HG03521 (cell line): ENCODE results near the gene GNRHR.
A peak's percentile ranks its signal among the peaks of the same experiment; 100 is the strongest.
"Not testable (repeated sequence)": the region's sequence is repeated elsewhere in the genome, so short reads cannot be mapped to it uniquely, and the experiment has no call there.

Experiments
- ATAC-seq: cut with Tn5 transposase; IDR thresholded peaks from one replicate; pipeline ENCODE4 v1.9.1; 2021; ENCODE audit warnings: mild to moderate bottlenecking, moderate library complexity; ENCODE audit not compliant: unreplicated experiment

GNRHR gene

GRCh38 chr4:67754288-67754687, at the start of gene GNRHR:
GNRHR (minus strand) TSS chr4:67754388; CDS start chr4:67754335, 53 bp downstream.
- no peak for ATAC-seq

- no peak for ATAC-seq
These were observed 42.6 kb upstream of the GNRHR start for GRCh38 chr4:67796810-67797209.

- no peak for ATAC-seq
These were observed 36.5 kb upstream of the GNRHR start for GRCh38 chr4:67790721-67791120.

- ATAC-seq: no peak
These were observed 33.1 kb upstream of the GNRHR start for GRCh38 chr4:67787311-67787710.

GRCh38 chr4:67785528-67785927, 31.3 kb upstream of the GNRHR start:
- no peak for ATAC-seq

- ATAC-seq: no peak
These were observed 25.4 kb upstream of the GNRHR start for GRCh38 chr4:67779631-67780030.

GRCh38 chr4:67776746-67777145, 22.6 kb upstream of the GNRHR start:
- ATAC-seq: no peak

- ATAC-seq: no peak
These were observed 16.2 kb upstream of the GNRHR start for GRCh38 chr4:67770422-67770821.

- no peak for ATAC-seq
These were observed 11.7 kb upstream of the GNRHR start for GRCh38 chr4:67765928-67766327.

GRCh38 chr4:67765401-67765800, 11.2 kb upstream of the GNRHR start:
- ATAC-seq: no peak

GRCh38 chr4:67764183-67764582, 10.0 kb upstream of the GNRHR start:
- ATAC-seq: no peak

GRCh38 chr4:67762086-67762485, 7.9 kb upstream of the GNRHR start:
- ATAC-seq: peak; percentile 97

- ATAC-seq: not testable (repeated sequence)
These were observed 2.8 kb upstream of the GNRHR start for GRCh38 chr4:67756991-67757390.

- ATAC-seq: no peak
These were observed 1.8 kb upstream of the GNRHR start for GRCh38 chr4:67755974-67756373.

- ATAC-seq: no peak
These were observed 2.9 kb downstream of the GNRHR start for GRCh38 chr4:67751260-67751659.

GRCh38 chr4:67750691-67751090, 3.5 kb downstream of the GNRHR start:
- ATAC-seq: no peak

- ATAC-seq: no peak
These were observed 4.9 kb downstream of the GNRHR start for GRCh38 chr4:67749286-67749685.

- ATAC-seq: no peak
These were observed 7.2 kb downstream of the GNRHR start for GRCh38 chr4:67746797-67747495.

GRCh38 chr4:67744561-67745283, 9.5 kb downstream of the GNRHR start:
- ATAC-seq: no peak

GRCh38 chr4:67743194-67743593, 11.0 kb downstream of the GNRHR start:
- no peak for ATAC-seq

GRCh38 chr4:67736262-67736661, 17.9 kb downstream of the GNRHR start:
- ATAC-seq: no peak

- ATAC-seq: no peak
These were observed 18.9 kb downstream of the GNRHR start for GRCh38 chr4:67735325-67735724.
